Measurements from ENCODE around the gene GRM4. TPM values are rescaled to one million over a fixed set of nuclear protein-coding genes. Genes with fewer than 3 reads are reported as not detected.
A peak's percentile ranks its signal among the peaks of the same experiment; 100 is the strongest.
"Not testable (repeated sequence)": the region's sequence is repeated elsewhere in the genome, so short reads cannot be mapped to it uniquely, and the experiment has no call there.

GRM4 gene
- total RNA-seq, 2 donors from 2014 or later, result not detected

DNA sequence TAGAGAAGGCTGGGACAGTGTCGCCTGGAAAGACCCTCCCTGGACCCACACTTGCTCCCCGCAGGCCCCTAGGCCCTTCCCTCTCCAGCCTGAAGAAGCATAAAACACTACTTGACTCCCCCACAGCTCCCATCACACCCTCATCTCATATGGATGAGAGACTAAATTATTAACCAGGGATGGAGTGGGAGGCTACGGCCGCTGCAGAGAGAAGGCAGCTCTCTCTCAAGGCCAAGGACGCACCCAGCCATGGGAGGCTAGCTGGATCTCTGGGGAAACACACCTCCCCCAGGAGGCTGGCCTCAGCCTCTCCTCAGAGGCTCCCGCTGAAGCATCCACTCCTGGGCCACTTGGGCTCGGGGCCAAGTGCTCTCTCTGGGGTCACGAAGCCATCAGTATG, 102.5 kb downstream of the GRM4 start:
- intact Hi-C loops (cut with DNase I, micrococcal nuclease), result no loop called here
- DNase-seq (no peak), ATAC-seq (no peak)

DNA sequence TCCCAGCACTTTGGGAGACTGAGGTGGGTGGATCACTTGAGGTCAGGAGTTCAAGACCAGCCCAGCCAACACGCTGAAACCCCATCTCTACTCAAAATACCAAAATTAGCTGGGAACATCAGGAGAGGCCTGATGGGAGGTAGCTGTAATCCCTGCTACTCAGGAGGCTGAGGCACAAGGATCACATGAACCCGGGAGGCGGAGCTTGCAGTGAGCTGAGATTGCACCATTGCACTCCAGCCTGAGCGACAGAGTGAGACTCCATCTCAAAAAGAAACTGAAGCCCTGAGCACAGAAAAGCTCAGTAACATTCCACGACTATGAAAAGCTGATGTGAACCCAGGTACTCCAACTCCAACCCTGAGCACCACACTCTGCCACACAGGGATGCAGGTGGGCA, 103.9 kb downstream of the GRM4 start:
- ATAC-seq; DNase-seq; intact Hi-C loops (cut with DNase I, micrococcal nuclease): not testable (repeated sequence)

DNA sequence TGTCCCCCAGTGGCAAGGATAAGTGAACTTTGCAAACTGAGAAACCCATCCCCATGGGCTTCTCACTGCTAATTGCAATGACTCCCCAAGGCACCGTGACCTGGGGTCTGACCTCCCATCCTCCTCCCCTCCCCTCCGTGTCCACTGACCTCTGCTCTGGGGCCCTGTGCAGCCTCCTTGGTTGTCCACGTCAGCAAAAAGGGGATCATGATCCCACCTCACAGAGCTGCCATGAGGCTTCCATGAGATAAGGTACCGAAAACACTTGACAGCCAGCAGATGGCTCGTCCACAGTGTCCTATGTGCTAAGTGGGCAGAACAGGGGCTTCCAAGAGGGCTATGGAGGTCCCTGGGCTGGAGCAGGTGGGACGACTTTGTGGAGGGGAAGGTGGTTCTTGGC, 104.5 kb downstream of the GRM4 start:
- intact Hi-C loops (cut with DNase I, micrococcal nuclease), result no loop called here
- no peak for DNase-seq
- ATAC-seq, result no peak

DNA sequence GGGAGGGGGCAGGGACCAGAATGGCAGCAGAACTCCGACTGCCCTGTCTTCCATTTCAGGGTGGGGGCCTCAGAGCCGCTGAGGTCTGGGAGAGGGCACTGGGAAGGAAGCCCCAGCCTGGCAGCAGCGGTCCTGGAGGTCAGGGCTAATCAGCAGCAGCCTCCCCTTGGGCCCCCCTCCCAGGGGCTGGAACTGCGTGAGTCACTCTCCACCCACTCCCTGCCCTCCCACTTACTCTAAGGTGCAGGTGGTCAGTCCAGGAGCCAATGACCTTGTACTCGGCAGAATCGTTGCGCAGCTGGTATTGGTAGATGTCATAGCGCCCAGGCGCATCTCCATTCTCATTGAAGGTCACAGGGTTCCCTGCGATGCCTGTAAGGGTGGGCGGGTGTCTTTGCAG, 105.9 kb downstream of the GRM4 start:
- DNase-seq (no peak), ATAC-seq (no peak)
- intact Hi-C loops (cut with DNase I, micrococcal nuclease), result no loop called here

DNA sequence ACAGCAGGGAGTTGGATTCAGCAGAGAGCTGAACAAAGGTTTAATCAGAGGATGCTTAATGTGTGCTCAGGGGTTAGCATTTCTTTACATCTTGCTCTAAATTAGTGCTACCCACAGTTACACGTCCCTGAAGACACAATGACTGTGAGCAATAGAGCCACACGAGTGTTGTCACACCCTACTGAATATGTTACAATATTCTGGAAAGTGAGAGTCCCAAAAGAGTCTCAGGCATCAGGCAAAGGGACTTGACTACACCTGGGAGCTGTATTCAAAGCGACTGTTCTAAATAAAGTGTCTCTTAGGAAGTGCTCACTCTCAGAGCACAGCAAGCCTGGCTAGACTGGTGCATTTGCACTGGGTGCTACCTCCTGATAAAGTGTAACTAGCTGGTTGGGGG, 108.7 kb downstream of the GRM4 start:
- DNase-seq (no peak), ATAC-seq (no peak)
- intact Hi-C loops (cut with DNase I, micrococcal nuclease), result no loop called here

DNA sequence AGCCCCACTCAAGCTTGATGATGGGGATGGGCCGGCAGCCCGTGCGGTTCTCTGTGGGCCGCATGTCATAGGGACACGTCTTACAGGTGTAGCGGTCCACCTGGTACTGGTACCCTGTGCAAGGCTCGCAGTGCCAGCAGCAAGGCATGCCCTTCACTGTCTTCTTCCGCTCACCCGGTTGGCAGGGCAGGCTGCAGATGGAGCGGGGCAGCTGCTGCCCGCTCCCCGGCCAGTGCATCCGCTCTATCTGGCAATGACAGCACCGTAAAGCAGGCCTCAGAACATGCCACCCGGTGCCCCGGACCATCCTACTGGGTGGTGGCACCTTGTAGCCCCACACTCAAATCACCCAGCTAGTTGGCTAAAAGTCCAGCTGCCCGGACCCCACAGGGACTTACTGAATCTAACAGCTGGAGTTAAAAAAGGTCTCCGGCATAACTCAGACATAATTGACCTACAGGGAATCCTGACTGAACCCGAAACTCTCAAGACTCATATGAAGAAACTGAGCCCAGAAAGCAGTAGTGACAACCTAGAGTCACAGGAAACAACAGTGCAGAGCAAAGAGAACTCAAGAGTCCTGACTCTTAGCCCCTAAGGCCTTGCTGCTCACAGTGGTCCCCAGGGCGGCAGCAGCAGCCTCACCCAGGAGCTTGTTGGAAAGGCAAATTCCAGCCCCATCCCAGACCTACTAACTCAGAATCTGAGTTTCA, 109.4 kb downstream of the GRM4 start:
- no peak for DNase-seq
- no peak for ATAC-seq
- intact Hi-C loops (cut with DNase I, micrococcal nuclease), result no loop called here

DNA sequence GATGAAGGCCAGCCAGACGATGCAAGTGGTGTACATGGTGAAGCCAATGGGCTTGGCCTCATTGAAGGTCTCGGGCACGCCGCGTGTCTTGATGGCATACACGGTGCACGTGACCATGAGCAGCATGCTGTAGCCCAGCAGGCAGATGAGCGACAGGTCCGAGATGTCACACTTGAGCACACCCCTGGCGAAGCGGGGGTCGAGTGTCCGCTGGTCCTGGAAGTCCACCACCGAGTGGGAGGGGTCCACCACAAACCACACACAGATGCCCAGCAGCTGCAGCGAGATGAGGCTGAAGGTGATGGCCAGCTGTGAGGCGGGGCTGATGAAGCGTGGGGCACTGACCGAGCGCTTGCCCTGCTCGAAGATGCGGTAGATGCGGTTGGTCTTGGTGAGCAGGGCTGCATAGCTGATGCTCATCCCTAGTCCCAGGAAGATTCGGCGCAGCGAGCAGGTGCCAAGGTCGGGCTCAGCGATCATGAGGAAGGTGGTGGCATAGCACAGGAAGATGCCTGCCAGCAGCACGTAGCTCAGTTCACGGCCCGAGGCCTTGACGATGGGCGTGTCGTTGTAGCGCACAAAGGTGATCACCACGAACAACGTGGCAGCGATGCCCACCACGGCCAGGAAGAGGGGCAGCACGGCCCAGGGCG, 110.1 kb downstream of the GRM4 start:
- intact Hi-C loops (cut with DNase I, micrococcal nuclease), result no loop called here

DNA sequence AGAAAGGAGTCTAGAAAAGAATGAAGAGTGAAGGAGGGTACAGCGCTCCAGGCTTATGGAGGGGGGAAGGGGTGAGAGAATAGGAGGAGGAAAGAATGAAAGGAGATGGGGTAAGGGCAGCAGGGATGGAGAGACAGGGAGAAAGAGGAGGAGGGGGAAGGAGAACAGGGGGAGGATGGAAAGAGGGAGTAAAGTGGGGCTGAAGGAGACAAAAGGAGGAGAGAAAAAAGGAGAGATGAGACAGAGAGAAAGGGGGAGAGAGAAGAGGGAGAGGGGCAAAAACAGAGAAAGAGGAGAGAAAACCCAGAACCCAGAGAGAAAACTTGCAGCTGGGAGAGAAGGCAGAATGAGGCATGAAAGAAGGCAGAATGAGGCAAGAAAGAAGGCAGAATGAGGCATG, 110.7 kb downstream of the GRM4 start:
- DNase-seq (no peak), ATAC-seq (no peak)
- intact Hi-C loops (cut with DNase I, micrococcal nuclease), result no loop called here

More for the DNA sequence above, 110.1 kb downstream of the GRM4 start:
- DNase-seq (no peak), ATAC-seq (no peak)

DNA sequence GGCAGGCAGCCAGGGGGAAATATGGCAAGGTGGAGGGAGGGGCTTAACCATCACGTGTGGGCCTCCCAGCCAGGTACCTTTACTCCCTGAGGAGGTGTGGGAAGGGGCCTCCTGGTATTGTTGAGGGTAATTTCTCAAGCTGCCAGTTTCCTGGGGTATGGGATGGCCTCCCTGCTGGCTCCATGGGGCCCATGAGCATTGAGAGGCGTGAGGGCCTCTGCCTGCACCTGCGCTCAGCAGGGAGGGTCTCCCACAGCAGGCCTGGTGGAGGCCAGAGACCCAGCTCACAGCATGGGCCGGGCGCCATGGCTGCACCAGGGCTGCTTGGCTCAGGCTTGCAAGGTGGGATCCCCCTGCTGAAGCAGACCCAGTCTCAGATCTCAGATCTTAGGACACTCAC, 113.0 kb downstream of the GRM4 start:
- no peak for DNase-seq
- ATAC-seq, result no peak
- intact Hi-C loops (cut with DNase I, micrococcal nuclease), result no loop called here

DNA sequence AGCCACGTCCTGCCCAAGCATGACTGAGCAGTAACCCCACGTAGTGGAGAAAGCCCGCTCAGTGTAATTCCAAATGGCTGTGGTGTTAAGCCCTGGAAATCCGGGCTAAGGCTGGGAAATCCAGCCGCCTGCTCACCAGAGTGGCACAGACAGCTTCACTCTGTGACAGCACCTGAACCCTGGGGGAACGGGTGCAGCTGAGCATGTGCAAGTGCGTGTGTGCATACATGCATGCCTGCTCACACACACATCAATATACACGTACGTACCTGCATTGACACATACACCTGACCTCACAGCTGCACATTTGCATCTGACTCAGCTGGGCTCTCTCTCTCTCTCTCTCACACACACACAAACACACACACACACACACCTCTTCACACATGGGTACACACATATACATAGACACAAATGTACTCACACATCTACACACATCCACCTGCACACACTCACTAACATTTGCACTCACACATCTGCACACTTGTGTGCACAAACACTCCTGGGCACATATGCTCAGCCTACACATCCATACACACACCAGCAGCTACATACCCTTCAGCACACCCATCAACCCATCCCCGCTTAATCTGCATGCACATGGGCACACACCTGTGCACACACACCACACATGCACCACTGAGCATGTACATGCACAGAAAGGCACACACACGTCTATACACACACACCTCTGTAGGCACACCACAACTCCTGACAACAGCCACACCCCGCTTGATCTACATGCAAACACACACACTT, 114.1 kb downstream of the GRM4 start:
- ATAC-seq (no peak), DNase-seq (no peak)
- intact Hi-C loops (cut with DNase I, micrococcal nuclease), result no loop called here

DNA sequence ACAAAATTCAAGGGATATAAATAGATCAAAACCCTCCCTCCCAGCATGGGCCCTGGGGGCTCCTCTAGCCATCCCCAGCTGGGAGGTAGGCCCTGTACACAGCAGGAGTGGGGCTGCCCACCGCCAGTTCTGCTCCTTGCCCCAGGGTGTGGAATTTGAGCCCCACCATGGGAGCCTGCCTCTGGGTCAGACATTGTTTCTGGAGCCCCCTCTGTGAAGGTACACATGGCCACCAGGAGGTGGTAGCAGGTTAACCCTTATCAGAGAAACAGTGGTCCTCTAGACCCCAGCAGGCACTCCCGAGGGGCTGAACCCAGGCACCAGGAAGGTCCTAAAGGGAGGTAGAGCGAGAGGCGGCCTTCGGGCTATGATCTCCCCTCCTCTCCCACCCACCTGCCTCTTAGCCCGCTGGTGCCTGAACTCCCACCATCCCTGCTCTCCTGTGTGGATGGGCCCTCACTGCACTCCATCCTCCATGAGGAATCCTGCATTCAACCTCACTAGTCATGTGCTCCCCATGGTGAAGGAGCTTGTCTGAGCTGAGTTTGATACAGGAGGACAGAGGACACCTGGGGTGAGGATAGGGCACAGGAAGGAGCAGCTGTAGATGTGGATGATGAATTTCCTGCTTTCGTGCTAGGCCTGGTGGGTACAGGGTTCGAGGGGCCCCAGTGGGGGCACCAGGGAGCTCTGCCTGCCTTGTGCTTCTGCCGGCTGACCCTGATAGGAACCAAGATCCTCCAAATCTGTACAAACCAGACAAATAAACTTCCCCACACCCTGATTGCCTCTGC, 114.9 kb downstream of the GRM4 start:
- DNase-seq, result no peak
- intact Hi-C loops (cut with DNase I, micrococcal nuclease), result no loop called here
- no peak for ATAC-seq

DNA sequence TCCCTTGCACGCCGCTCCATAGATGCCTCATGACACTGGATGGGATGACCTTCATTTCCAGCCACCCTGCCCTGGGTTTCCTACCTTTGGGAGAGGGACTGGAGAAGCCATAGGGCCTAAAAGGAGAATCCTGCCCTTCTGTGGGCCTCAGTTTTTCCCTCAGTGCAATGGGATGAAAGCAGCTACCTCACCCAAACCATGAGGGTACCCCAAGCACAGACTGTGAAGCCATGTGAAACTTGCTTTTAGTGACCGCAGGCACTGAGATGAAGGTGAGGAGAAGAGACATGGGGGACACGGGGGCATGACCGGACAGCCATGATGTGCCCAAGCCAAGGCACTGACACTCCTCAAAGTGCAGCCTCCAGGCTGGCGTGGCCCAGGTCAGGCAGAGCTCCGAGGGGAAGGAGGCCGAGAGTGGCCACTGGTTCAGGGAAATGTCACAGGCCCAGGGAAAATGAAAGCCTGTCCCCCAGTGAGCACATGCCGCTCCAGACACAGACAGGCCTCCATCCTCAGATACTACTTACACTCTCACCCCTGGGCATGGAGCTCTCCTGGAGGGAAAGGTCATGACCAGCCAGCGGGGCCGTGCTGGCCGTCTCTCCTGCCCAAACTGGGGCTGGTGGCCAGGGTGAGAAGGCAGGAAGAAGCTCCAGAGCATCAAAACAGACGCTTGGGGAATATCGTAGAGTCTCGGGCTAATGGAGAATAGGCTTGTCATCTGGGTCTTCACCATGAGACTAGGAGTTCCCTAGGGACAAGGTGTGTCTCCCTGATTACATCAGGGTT, 116.2 kb downstream of the GRM4 start:
- no peak for DNase-seq
- no peak for ATAC-seq
- intact Hi-C loops (cut with DNase I, micrococcal nuclease), result loop anchor here in 1 of 2 donors (5.0 kb wide), 1 partner anchor 257 kb away; no protein-coding TSS in a partner anchor

DNA sequence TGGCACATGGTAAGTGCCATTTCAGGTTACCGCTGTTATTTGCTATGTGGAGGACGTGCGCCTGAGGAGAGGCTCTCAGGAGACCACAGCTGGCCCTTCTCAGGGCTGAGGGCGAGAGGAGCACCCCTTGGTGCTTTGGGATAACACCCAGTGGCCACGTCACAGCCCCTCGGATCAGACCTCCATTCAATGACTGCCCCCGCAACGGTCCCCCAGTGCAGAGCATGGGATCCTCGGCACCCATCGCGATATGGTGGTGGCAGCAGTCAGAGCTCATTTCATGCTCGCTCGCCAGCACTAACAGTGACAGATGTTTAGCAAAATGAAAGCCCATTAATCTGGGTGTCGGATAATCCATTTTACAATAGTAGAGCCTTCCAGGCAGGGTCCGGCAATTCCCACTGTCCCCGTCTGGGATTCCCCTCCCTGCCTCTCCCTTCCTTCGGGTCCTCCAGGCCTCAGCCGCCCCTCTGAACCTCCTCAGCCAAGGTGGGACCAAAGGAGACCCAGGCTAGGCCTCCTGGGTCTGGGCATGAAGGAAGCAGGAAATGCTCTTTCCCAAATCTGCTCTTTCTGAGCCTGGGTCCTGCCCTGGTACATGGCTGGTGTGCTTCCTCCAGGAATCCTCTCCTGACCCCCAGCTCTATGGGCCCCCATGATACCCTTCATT, 117.1 kb downstream of the GRM4 start:
- intact Hi-C loops (cut with DNase I, micrococcal nuclease), result loop anchor here in 1 of 2 donors (5.0 kb wide), 1 partner anchor 257 kb away; no protein-coding TSS in a partner anchor

DNA sequence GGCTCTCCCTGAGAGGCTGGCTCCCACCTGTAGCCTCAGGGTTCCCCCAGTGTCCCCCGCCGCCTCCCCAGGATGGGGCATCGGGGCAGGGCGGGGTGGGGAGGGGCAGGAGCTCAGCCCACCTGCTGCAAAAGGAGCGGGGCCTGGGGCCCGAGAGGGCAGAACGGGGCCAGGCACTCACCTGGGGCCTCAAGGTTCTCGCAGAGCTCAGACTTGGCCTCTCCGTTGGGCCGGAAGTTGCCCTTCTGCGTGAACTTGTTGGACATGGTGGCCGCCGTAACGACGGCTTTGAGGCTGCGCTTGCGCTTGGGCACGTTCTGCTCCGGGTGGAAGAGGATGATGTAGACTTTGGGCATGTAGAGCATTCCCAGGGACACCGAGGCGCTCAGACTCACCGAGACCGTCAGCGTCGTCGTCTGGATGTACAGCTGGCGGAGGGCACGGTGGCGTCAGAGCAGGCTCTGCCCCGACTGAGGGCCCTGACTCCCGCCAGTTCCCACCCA, 117.9 kb downstream of the GRM4 start:
- intact Hi-C loops (cut with DNase I, micrococcal nuclease), result loop anchor here in 1 of 2 donors (5.0 kb wide), 1 partner anchor 256 kb away; no protein-coding TSS in a partner anchor
- no peak for DNase-seq
- no peak for ATAC-seq

More for the DNA sequence above, 117.1 kb downstream of the GRM4 start:
- ATAC-seq (no peak), DNase-seq (no peak)

DNA sequence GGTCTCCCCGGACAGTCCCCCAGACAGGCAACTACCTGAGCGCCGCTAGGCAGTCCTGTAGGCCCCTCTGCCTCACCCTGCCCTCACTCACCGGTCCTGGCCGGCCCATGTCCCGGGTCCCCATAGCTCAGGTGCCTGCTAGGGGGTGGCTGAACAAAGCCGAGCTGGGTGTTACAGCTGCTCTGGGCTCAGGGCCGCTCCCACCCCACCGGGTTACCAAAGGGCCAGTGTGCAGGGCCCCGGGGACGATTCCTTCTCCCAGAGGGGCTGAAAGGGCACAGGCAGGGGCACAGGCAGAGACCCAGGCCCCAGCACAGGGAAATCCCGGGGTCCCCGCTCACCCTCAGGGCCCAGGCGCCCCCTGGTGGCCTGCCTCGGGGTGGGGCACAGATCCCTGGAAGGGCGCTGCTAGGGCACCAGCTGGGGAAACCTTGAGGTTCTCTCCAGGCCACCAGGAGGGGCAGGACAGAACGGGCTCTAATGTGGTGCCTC, 118.4 kb downstream of the GRM4 start:
- peak; percentile 85 for ATAC-seq
- intact Hi-C loops (cut with DNase I, micrococcal nuclease), result loop anchor here in 1 of 2 donors (5.0 kb wide), 1 partner anchor 255 kb away; no protein-coding TSS in a partner anchor
- DNase-seq, result peak; percentile 42 to 79

DNA sequence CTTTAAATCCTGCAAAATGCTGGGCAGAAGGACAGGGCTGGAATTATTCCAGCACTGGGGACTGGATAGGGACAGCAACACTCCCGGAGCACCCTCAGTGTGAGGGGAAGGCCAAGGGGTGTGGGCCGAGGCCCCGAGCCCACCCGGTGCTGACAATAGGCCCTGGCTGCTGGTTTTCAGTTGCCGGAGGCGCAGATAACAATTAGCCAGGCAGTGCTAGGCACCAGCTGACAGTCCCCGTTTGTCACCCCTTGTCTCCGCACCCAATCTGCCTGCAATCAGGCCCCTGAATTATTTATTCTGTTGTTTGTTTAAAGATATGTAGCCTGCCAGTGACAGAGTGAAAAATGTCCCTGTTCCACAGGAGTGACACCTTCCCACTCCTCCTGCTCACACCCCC, 120.0 kb downstream of the GRM4 start:
- no peak for DNase-seq
- intact Hi-C loops (cut with DNase I, micrococcal nuclease), result loop anchor here in 1 of 2 donors (5.0 kb wide), 1 partner anchor 254 kb away; no protein-coding TSS in a partner anchor
- ATAC-seq, result no peak

Data from left colon (tissue), 2 donors.